Measurements from ENCODE around the gene SPATA17.

- TF ChIP-seq ZNF274 (IDR thresholded peaks at IDR 0.05; ENCODE audit: low read depth, low read length) (no peak), SUZ12 (IDR thresholded peaks at IDR 0.05; ENCODE audit: extremely low read depth, insufficient read depth, insufficient read length) (no peak)
Observed at GRCh38 chr1:217770918-217771317, 139.8 kb downstream of the SPATA17 start.

Data from NT2/D1 (cell line).